NCI-H1092 (cell line): ENCODE measurements around the gene ABCF2.

ENCODE experiments used
- DNase-seq: peaks from one replicate; lab custom pipeline; 2025; lab: John Stamatoyannopoulos, UW

ABCF2 gene

GRCh38 chr7:151195616-151196450, 31.2 kb downstream of the ABCF2 start:
- no peak for DNase-seq

GRCh38 chr7:151194188-151194587, 32.8 kb downstream of the ABCF2 start:
- no peak for DNase-seq

- DNase-seq = no peak
Measured at GRCh38 chr7:151193203-151193978, 33.6 kb downstream of the ABCF2 start.

- no peak for DNase-seq
Measured at GRCh38 chr7:151192002-151192539, 34.9 kb downstream of the ABCF2 start.

GRCh38 chr7:151191544-151191943, 35.5 kb downstream of the ABCF2 start:
- DNase-seq = no peak

GRCh38 chr7:151189038-151189437, 38.0 kb downstream of the ABCF2 start:
- no peak for DNase-seq

- no peak for DNase-seq
Measured at GRCh38 chr7:151188252-151188542, 38.8 kb downstream of the ABCF2 start.

- DNase-seq = no peak
Measured at GRCh38 chr7:151187409-151188251, 39.4 kb downstream of the ABCF2 start.

GRCh38 chr7:151186640-151187408, 40.2 kb downstream of the ABCF2 start, which contains the start of gene ASB10:
ASB10 (minus strand) TSS chr7:151187250; CDS start chr7:151187130, 120 bp downstream.
- no peak for DNase-seq

- DNase-seq = no peak
Measured at GRCh38 chr7:151185762-151186639, 41.0 kb downstream of the ABCF2 start.

GRCh38 chr7:151181011-151181431, 46.0 kb downstream of the ABCF2 start:
- DNase-seq = no peak

- DNase-seq = no peak
Measured at GRCh38 chr7:151179946-151180345, 47.1 kb downstream of the ABCF2 start.

- no peak for DNase-seq
Measured at GRCh38 chr7:151179287-151179860, 47.6 kb downstream of the ABCF2 start.

GRCh38 chr7:151178831-151179230, 48.2 kb downstream of the ABCF2 start:
- DNase-seq = no peak

- DNase-seq = no peak
Measured at GRCh38 chr7:151178236-151178635, 48.8 kb downstream of the ABCF2 start.

GRCh38 chr7:151177310-151177709, 49.7 kb downstream of the ABCF2 start:
- DNase-seq = no peak

- DNase-seq = no peak
Measured at GRCh38 chr7:151176401-151176800, 50.6 kb downstream of the ABCF2 start.

- DNase-seq = no peak
Measured at GRCh38 chr7:151175793-151176311, 51.2 kb downstream of the ABCF2 start.

GRCh38 chr7:151175047-151175792, 51.8 kb downstream of the ABCF2 start:
- no peak for DNase-seq
